ENCODE data around the gene VIL1.

The VIL1 gene

GRCh38 chr2:218500501-218501060 is 81.7 kb downstream of the VIL1 start:
- H3K4me3 ChIP-seq (ENCODE audit: low read depth, low read length), result no peak overlapping the region
- H3K27me3 ChIP-seq (ENCODE audit: control insufficient read depth, insufficient read depth, low read length), result no peaks in the 10 kb centered on the region
- peaks cover 8% of the 10 kb centered on the region for H3K4me1 ChIP-seq (ENCODE audit: control insufficient read depth, insufficient read depth, low read length)
- peaks cover 8% of the 10 kb centered on the region for H3K36me3 ChIP-seq (ENCODE audit: control insufficient read depth, insufficient read depth, low read length)
- H3K9me3 ChIP-seq (ENCODE audit: control insufficient read depth, insufficient read depth, low read length), result no peaks in the 10 kb centered on the region
- H3K9ac ChIP-seq (ENCODE audit: low read depth, low read length), result no peak overlapping the region

DNA sequence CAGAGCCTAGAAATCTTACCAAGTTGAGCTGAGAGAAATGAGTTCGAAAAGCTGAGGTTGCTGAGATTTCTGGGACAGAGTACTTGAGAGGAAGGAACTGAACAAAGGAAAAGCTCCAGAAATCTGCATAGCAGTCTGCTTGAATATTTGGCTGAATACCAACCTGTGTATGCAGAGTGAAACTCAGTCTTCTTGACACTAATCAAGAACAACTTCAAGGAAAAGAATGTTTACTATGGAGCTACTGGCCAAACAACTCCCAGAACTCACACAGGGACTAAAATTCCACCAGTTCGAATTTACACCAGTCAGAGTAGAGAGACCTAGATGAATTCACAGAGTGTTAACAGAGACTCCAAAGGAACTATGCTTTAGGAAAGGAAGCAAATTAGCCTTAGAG is 82.7 kb downstream of the VIL1 start:
- Histone ChIP-seq H3K36me3 (ENCODE audit: control insufficient read depth, insufficient read depth, low read length) (peaks cover 4% of the 10 kb centered on the region), H3K4me1 (ENCODE audit: control insufficient read depth, insufficient read depth, low read length) (peaks cover 8% of the 10 kb centered on the region), H3K9me3 (ENCODE audit: control insufficient read depth, insufficient read depth, low read length) (no peaks in the 10 kb centered on the region), H3K9ac (ENCODE audit: low read depth, low read length) (no peak overlapping the region), H3K4me3 (ENCODE audit: low read depth, low read length) (no peak overlapping the region), H3K27me3 (ENCODE audit: control insufficient read depth, insufficient read depth, low read length) (no peaks in the 10 kb centered on the region)
